Measurements from ENCODE around the gene BNIP5. TPM values are rescaled to one million over a fixed set of nuclear protein-coding genes. Genes with fewer than 3 reads are reported as not detected.
"Not testable (repeated sequence)": the region's sequence is repeated elsewhere in the genome, so short reads cannot be mapped to it uniquely, and the experiment has no call there.

Gene BNIP5
- total RNA-seq, 1 donor from 2014 or later: not detected

- DNase-seq (ENCODE audit: low read depth): no peak
These were observed 28.2 kb upstream of the BNIP5 start for GRCh38 chr6:36364669-36365479.

- DNase-seq (ENCODE audit: low read depth): not testable (repeated sequence)
These were observed 27.5 kb upstream of the BNIP5 start for GRCh38 chr6:36364061-36364635.

- DNase-seq (ENCODE audit: low read depth): not testable (repeated sequence)
These were observed 26.7 kb upstream of the BNIP5 start for GRCh38 chr6:36363371-36363752.

GRCh38 chr6:36362551-36363370 lies 26.1 kb upstream of the BNIP5 start:
- no peak for DNase-seq (ENCODE audit: low read depth)

- DNase-seq (ENCODE audit: low read depth): no peak
These were observed 24.4 kb upstream of the BNIP5 start for GRCh38 chr6:36361071-36361470.

- DNase-seq (ENCODE audit: low read depth): peak; percentile 92
These were observed 23.8 kb upstream of the BNIP5 start for GRCh38 chr6:36360241-36361054.

- DNase-seq (ENCODE audit: low read depth): peak; percentile 97
These were observed 21.7 kb upstream of the BNIP5 start for GRCh38 chr6:36358226-36358915.

GRCh38 chr6:36357872-36358225 lies 21.2 kb upstream of the BNIP5 start:
- no peak for DNase-seq (ENCODE audit: low read depth)

GRCh38 chr6:36355819-36356218 lies 19.1 kb upstream of the BNIP5 start:
- DNase-seq (ENCODE audit: low read depth): no peak

- no peak for DNase-seq (ENCODE audit: low read depth)
These were observed 16.8 kb upstream of the BNIP5 start for GRCh38 chr6:36353411-36353915.

GRCh38 chr6:36352477-36353157 lies 15.9 kb upstream of the BNIP5 start:
- DNase-seq (ENCODE audit: low read depth): no peak

GRCh38 chr6:36350681-36351571 lies 14.2 kb upstream of the BNIP5 start:
- peak; percentile 91 for DNase-seq (ENCODE audit: low read depth)

- no peak for DNase-seq (ENCODE audit: low read depth)
These were observed 13.4 kb upstream of the BNIP5 start for GRCh38 chr6:36350082-36350481.

GRCh38 chr6:36349240-36349639 lies 12.6 kb upstream of the BNIP5 start:
- no peak for DNase-seq (ENCODE audit: low read depth)

GRCh38 chr6:36347621-36348020 lies 10.9 kb upstream of the BNIP5 start:
- no peak for DNase-seq (ENCODE audit: low read depth)

GRCh38 chr6:36346486-36347273 lies 10.0 kb upstream of the BNIP5 start:
- no peak for DNase-seq (ENCODE audit: low read depth)

GRCh38 chr6:36345681-36346466 lies 9.2 kb upstream of the BNIP5 start:
- DNase-seq (ENCODE audit: low read depth): no peak
